Activated T-cell treated with anti-CD3 and anti-CD28 coated beads, Interleukin-2, amount 50 U/mL, for 24 hours (primary cell): Measurements from ENCODE around the gene SYPL1.
"Not testable (repeated sequence)": the region's sequence is repeated elsewhere in the genome, so short reads cannot be mapped to it uniquely, and the experiment has no call there.

Experiments used
- DNase-seq: peaks from one replicate; pipeline ENCODE4 v3.0.0-alpha.2; 2020
- H3K27ac Mint-ChIP-seq: 2 replicates; pipeline ENCODE4 v1.8.0; 2020; ENCODE audit warnings: mild to moderate bottlenecking, mixed read lengths
- H3K27me3 Mint-ChIP-seq: 2 replicates; pipeline ENCODE4 v1.8.0; 2020; ENCODE audit warnings: mixed read lengths
- H3K36me3 Mint-ChIP-seq: 2 replicates; pipeline ENCODE4 v1.8.0; 2020; ENCODE audit warnings: low read depth, mixed read lengths
- H3K4me1 Mint-ChIP-seq: 2 replicates; pipeline ENCODE4 v1.8.0; 2020; ENCODE audit warnings: low read depth, mixed read lengths
- H3K4me3 Mint-ChIP-seq: 2 replicates; pipeline ENCODE4 v1.8.0; 2020; ENCODE audit warnings: mild to moderate bottlenecking, moderate library complexity, mixed read lengths
- H3K9me3 Mint-ChIP-seq: 2 replicates; pipeline ENCODE4 v1.8.0; 2020; ENCODE audit warnings: mixed read lengths

The SYPL1 gene

GRCh38 chr7:106112118-106112971 is at the start of gene SYPL1:
Gene SYPL1 (minus strand): TSS chr7:106112312. CDS start chr7:106112208, 104 bp downstream.
- Mint-ChIP-seq H3K9me3 (no peaks in the 10 kb centered on the region), H3K4me1 (peaks cover 72% of the 10 kb centered on the region), H3K27ac (peak within 1 kb of the TSS; percentile 93), H3K27me3 (no peaks in the 10 kb centered on the region), H3K36me3 (peaks cover 21% of the 10 kb centered on the region), H3K4me3 (peak within 1 kb of the TSS; percentile 81)
- peak; percentile 95 for DNase-seq

DNA sequence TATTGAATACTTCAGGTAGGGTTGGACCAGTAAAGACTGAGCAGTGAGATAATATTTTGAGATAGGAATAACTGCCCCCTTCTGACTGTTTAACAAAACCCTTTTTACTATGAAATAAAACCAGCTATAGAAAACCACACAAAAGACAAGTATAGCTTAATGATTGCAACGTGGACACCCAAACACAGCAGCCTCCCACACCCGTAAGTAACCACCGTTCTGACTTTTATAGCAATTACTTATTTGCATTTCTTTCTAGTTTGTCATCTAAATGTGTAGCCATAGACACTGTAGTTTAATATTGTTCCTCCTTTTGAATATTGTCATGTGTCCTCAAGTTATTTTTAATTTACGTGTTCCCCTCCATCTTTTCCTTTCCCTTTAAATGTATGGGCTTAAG is 42.9 kb upstream of the SYPL1 start:
- DNase-seq = no peak
- H3K4me1 Mint-ChIP-seq = peaks cover 4% of the 10 kb centered on the region
- no peak overlapping the region for H3K4me3 Mint-ChIP-seq
- H3K27ac Mint-ChIP-seq = no peak overlapping the region
- no peaks in the 10 kb centered on the region for H3K36me3 Mint-ChIP-seq
- peaks cover 25% of the 10 kb centered on the region for H3K27me3 Mint-ChIP-seq
- H3K9me3 Mint-ChIP-seq = no peaks in the 10 kb centered on the region

DNA sequence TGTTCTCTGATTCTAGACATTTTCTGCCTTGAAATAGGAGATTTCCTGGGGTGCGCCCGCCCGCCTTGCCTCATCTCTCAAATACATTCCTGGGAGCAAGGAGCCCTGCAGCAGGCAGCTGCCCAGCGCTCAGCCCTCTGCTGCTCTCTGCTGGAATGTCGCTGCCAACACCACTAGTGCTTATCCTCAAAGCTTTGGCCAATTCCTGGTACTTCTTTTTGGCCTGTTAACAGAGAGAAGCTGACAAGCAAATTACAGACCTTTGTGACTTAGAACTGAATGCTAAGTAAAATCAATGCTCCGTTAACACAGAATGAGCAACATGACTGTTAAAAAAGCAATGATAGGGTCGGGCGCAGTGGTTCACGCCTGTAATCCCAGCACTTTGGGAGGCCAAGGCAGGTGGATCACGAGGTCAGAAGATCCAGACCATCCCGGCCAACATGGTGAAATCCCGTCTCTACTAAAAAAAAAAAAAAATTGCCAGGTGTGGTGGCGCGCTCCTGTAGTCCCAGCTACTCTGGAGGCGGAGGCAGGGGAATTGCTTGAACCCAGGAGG is 41.9 kb upstream of the SYPL1 start:
- Mint-ChIP-seq H3K4me1 (peaks cover 4% of the 10 kb centered on the region), H3K36me3 (no peaks in the 10 kb centered on the region), H3K27me3 (peaks cover 25% of the 10 kb centered on the region), H3K27ac (no peak overlapping the region), H3K9me3 (no peaks in the 10 kb centered on the region), H3K4me3 (no peak overlapping the region)
- peak; percentile 82 for DNase-seq

GRCh38 chr7:106152313-106152665 is 40.2 kb upstream of the SYPL1 start:
- H3K27me3 Mint-ChIP-seq = peaks cover 20% of the 10 kb centered on the region
- H3K36me3 Mint-ChIP-seq = no peaks in the 10 kb centered on the region
- no peak overlapping the region for H3K27ac Mint-ChIP-seq

DNA sequence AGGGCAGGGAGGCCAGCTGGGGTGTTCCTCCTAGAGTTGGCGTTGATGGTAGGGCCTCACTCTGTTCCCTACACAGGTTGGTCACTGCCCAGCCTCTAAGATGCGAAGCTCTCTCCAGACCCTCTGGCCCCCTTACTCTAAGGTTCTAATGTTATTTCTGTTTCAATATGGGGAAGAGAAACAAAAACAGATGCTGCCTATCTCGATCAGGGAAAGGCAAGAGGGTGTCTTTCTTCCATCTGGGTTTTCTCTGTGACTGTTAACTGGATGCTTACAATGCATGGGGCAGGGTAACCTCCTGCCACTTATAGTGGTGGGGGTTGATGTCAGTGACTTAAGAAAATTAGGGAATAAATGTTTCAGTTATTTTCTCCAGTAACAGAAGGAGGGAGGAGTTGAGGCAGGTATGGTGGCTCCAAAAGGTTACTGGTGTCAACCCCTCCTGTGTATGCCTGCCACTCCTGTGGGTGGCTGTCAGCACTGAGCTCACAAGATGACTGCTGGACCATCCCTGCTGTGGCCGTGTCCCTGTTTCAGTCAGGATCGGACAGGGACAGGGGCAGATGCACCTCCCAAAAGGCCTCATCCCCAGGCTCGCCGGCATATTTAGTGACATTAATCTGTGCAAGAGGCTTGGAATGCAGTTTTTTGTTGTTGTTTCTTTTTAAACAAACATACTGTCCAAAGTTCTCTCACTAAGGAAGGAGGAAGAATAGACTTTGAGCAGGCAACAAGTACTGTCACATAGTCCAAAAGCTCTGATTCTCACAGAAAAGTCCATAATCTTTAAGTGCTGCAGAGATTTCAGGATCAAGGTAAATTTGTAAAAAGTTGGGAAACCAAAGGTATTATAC is 39.6 kb upstream of the SYPL1 start:
- H3K36me3 Mint-ChIP-seq = no peaks in the 10 kb centered on the region
- no peaks in the 10 kb centered on the region for H3K9me3 Mint-ChIP-seq
- no peak for DNase-seq
- H3K4me3 Mint-ChIP-seq = no peak overlapping the region
- peaks cover 4% of the 10 kb centered on the region for H3K4me1 Mint-ChIP-seq
- H3K27me3 Mint-ChIP-seq = peaks cover 19% of the 10 kb centered on the region
- H3K27ac Mint-ChIP-seq = no peak overlapping the region

More at GRCh38 chr7:106152313-106152665, 40.2 kb upstream of the SYPL1 start:
- no peak for DNase-seq
- H3K4me1 Mint-ChIP-seq = peaks cover 4% of the 10 kb centered on the region
- H3K4me3 Mint-ChIP-seq = no peak overlapping the region
- H3K9me3 Mint-ChIP-seq = no peaks in the 10 kb centered on the region

GRCh38 chr7:106143711-106144337 is 31.7 kb upstream of the SYPL1 start:
- Mint-ChIP-seq H3K4me3 (no peak overlapping the region), H3K9me3 (no peaks in the 10 kb centered on the region), H3K4me1 (no peaks in the 10 kb centered on the region), H3K36me3 (no peaks in the 10 kb centered on the region), H3K27ac (no peak overlapping the region), H3K27me3 (no peaks in the 10 kb centered on the region)
- DNase-seq = no peak

- no peak overlapping the region for H3K4me3 Mint-ChIP-seq
- H3K4me1 Mint-ChIP-seq = no peaks in the 10 kb centered on the region
- no peaks in the 10 kb centered on the region for H3K27me3 Mint-ChIP-seq
- DNase-seq = no peak
- H3K27ac Mint-ChIP-seq = no peak overlapping the region
- no peaks in the 10 kb centered on the region for H3K36me3 Mint-ChIP-seq
- no peaks in the 10 kb centered on the region for H3K9me3 Mint-ChIP-seq
These were observed 30.0 kb upstream of the SYPL1 start for GRCh38 chr7:106142136-106142535.

DNA sequence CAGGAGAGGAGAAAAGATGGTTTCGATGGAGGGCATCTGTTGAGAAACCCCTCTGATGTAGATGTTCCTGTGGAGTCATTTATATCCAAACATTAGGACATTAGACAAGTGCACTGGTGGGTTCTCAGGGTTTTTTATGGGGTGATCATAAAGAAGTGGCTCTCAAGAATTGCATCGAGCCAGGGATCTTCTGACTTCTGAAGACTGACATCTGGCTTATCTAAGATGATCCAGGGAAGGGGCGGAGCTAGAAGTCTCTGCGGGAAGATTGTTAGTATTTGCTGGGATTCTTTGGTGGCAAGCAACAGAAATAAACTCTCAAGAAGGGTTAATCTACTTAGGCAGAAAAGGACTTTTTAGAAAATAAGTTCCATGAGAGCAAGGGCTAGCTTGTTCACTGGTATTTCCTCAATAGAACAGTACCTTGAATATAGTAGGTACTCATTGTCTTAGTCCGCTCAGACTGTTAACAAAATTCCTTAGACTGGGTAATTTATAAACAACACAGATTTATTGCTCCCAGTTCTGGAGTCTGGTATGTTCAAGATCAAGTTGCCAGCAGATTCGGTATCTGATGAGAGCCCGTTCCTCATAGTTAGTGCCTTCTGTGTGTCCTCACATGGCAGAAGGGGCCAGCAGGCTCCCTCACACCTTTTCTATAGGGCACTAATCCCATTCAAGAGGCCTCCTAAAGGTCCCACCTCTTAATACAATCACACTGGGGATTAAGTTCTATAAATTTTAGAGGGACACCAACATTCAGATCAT is 28.5 kb upstream of the SYPL1 start:
- Mint-ChIP-seq H3K4me1 (no peaks in the 10 kb centered on the region), H3K27ac (no peak overlapping the region), H3K27me3 (no peaks in the 10 kb centered on the region), H3K9me3 (no peaks in the 10 kb centered on the region), H3K4me3 (no peak overlapping the region), H3K36me3 (no peaks in the 10 kb centered on the region)
- DNase-seq = no peak

DNA sequence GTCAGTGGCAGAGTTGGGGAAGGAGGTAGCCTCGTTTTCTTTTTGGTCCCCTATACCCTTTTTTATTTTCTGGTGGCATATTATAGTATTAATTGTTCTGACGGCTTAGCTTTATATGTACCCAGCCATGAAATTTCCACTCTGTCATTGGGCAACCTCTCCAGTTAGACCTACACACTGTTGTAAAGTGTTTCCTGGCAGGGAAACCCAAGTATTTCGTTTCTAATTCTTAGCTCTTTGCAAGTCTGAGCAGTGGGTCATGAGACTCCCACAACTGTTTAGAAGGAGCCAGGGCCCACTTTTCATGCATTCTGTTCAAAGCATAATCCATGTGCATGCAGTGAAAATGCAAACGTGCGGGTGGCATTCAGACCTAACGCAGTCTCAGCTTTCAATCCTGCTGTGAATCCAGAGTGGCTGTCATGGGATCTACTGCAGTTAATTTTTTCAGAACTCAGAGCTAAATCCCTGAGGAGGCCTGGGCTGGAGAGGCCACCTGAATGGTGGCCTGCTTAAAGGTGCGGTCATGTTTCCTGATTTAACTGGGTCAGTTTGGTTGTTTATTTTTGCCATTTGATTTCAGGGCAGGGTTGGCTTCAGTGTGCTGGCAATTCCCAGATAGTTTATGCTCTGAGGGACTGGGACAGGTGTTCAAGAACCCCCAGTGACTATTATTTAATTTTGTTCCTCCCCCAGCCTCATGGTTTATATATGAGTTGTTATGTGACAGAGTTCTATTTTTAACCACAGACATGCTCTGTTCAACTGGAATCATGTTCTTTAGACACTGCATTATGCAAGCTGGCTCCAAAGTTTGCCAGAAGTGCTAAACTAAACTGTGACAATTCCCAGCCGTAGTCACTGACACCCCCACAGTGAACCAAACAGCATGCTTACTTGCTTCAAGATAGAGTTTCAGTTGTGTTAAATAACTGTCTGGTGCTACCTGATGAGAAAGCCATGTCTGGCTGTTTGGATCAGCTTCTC is 27.4 kb upstream of the SYPL1 start:
- Mint-ChIP-seq H3K36me3 (no peaks in the 10 kb centered on the region), H3K4me3 (no peak overlapping the region), H3K27ac (no peak overlapping the region), H3K4me1 (no peaks in the 10 kb centered on the region), H3K9me3 (no peaks in the 10 kb centered on the region), H3K27me3 (no peaks in the 10 kb centered on the region)
- DNase-seq = no peak

- Mint-ChIP-seq H3K27me3 (no peaks in the 10 kb centered on the region), H3K27ac (no peak overlapping the region), H3K36me3 (no peaks in the 10 kb centered on the region), H3K9me3 (no peaks in the 10 kb centered on the region), H3K4me1 (no peaks in the 10 kb centered on the region), H3K4me3 (no peak overlapping the region)
- DNase-seq = no peak
These were observed 26.7 kb upstream of the SYPL1 start for GRCh38 chr7:106138776-106139175.

GRCh38 chr7:106138181-106138580 is 26.1 kb upstream of the SYPL1 start:
- not testable (repeated sequence) for H3K27me3 Mint-ChIP-seq, H3K4me1 Mint-ChIP-seq, H3K27ac Mint-ChIP-seq, H3K9me3 Mint-ChIP-seq, DNase-seq, H3K4me3 Mint-ChIP-seq, H3K36me3 Mint-ChIP-seq

GRCh38 chr7:106134241-106134640 is 22.1 kb upstream of the SYPL1 start:
- DNase-seq = no peak
- Mint-ChIP-seq H3K4me3 (no peak overlapping the region), H3K4me1 (no peaks in the 10 kb centered on the region), H3K9me3 (no peaks in the 10 kb centered on the region), H3K36me3 (no peaks in the 10 kb centered on the region), H3K27ac (no peak overlapping the region), H3K27me3 (peaks cover 3% of the 10 kb centered on the region)

DNA sequence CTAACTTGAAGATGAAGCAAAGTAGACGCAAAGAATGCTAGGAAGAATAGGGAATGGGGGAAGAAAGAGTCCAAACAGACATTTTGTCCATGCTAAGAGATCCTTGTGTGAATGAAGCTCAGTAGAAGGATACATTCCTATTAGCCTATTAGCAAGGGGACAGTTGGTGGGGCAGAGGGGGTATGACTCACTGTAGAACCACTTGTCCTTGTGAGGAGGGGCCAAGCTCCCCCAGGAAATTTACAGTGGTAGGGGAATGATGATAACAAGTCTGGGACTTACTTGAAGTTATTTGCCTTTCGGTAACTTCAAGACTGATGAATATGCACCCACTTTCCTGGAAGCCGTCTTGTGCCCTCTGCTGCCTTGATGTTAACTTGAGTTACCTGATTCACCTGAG is 17.2 kb upstream of the SYPL1 start:
- Mint-ChIP-seq H3K36me3 (no peaks in the 10 kb centered on the region), H3K4me3 (no peak overlapping the region), H3K4me1 (peaks cover 13% of the 10 kb centered on the region), H3K9me3 (no peaks in the 10 kb centered on the region), H3K27ac (no peak overlapping the region), H3K27me3 (peaks cover 3% of the 10 kb centered on the region)
- no peak for DNase-seq
